Measurements from ENCODE around the gene TEKT3.

GRCh38 chr17:15323131-15323530, 18.3 kb downstream of the TEKT3 start:
- TF ChIP-seq, protein P1, sequence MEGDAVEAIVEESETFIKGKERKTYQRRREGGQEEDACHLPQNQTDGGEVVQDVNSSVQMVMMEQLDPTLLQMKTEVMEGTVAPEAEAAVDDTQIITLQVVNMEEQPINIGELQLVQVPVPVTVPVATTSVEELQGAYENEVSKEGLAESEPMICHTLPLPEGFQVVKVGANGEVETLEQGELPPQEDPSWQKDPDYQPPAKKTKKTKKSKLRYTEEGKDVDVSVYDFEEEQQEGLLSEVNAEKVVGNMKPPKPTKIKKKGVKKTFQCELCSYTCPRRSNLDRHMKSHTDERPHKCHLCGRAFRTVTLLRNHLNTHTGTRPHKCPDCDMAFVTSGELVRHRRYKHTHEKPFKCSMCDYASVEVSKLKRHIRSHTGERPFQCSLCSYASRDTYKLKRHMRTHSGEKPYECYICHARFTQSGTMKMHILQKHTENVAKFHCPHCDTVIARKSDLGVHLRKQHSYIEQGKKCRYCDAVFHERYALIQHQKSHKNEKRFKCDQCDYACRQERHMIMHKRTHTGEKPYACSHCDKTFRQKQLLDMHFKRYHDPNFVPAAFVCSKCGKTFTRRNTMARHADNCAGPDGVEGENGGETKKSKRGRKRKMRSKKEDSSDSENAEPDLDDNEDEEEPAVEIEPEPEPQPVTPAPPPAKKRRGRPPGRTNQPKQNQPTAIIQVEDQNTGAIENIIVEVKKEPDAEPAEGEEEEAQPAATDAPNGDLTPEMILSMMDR (IDR thresholded peaks at IDR 0.05), result no peak
- no peak for TF ChIP-seq POLR2A (IDR thresholded peaks at IDR 0.05)
